ENCODE measurements around the gene RHBDD1.
A peak's percentile ranks its signal among the peaks of the same experiment; 100 is the strongest.
"Not testable (repeated sequence)": the region's sequence is repeated elsewhere in the genome, so short reads cannot be mapped to it uniquely, and the experiment has no call there.

RHBDD1 gene

DNA sequence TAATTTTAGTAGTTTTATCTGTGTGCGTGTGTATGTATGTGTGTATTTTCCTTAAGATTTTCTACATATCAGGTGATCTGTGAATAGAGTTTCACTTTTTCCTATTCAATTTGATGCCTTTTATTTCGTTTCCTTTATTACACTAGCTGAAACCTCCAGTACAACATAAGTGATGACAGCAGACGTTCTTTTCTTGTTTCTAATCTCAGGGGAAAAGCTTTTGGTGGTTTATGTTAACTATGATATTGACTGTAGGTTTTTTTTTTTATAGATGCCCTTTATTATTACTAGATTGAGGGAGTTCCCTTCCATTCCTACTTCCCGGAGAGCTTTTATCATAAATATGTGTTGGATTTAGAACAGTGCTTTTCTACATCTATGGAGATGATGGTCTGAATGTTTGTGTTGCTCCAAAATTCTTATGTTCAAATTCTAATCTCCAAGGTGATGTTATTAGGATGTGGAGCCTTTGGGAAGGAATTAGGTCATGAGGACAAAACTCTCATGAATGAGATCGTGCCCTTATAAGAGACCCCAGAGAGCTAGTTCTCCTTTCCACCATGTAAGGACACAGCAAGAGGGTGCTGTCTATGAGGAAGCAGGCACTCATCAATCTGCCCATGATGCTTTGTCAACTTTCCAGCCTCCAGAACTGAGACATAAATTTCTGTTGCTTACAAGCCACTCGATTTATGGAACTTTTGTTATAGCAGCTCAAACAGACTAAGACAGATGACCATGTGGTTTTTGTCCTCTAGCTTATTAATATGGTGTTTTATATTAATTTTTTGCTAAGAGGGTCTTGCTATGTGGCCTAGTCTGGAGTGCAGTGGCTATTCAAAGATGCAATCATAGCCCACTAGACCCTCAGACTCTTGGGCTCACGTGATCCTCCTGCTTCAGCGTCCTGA lies 5.9 kb upstream of the RHBDD1 start:
- H3K36me3 Mint-ChIP-seq (ENCODE audit: low read depth): peaks cover 33% of the 10 kb centered on the region
- H3K27ac Mint-ChIP-seq: no peak overlapping the region
- H3K4me3 Mint-ChIP-seq: no peak overlapping the region
- H3K27me3 Mint-ChIP-seq: no peaks in the 10 kb centered on the region
- H3K4me1 Mint-ChIP-seq (ENCODE audit: low read depth): peaks cover 32% of the 10 kb centered on the region
- no peaks in the 10 kb centered on the region for H3K9me3 Mint-ChIP-seq

DNA sequence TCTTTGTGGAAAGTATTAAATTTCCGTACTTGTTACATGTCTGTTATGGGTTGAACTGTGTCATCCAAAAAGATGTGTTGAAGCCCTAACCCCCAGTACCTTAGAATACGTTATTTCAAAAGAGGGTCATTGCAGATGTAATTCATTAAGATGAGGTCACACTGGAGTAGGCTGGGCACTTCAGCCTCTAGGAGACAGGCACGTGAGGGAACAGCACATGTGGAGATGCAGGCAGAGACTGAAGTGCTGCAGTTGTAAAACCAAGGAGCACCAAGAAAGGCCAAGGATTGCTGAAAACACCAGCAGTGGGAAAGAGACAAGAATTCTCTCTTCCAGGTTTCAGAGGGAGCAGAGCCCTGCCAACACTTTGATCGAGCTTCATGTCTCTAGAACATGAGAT lies 4.6 kb upstream of the RHBDD1 start:
- Mint-ChIP-seq H3K4me1 (ENCODE audit: low read depth) (peaks cover 35% of the 10 kb centered on the region), H3K9me3 (no peaks in the 10 kb centered on the region), H3K27me3 (no peaks in the 10 kb centered on the region), H3K27ac (no peak overlapping the region), H3K4me3 (no peak overlapping the region), H3K36me3 (ENCODE audit: low read depth) (peaks cover 33% of the 10 kb centered on the region)

DNA sequence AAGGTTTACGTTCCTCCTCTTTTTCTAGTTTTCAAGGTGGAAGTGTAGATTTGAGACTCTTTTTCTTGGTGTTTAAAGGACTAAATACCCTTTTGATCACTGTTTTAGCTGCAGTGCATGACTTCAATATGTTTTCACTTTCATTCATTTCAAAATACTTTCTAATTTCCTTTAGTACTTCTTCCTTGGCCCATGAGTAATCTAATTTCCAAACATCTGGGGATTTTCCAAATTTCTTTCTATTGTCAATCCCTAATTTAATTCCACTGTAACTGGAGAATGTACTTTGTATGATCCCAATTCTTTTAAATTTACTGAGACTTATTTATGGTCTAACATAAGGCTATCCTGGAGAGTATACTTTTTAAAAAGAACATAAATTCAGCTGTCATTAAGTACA lies 3.8 kb upstream of the RHBDD1 start:
- Mint-ChIP-seq H3K36me3 (ENCODE audit: low read depth) (peaks cover 33% of the 10 kb centered on the region), H3K27ac (no peak overlapping the region), H3K27me3 (no peaks in the 10 kb centered on the region), H3K9me3 (no peaks in the 10 kb centered on the region), H3K4me1 (ENCODE audit: low read depth) (peaks cover 38% of the 10 kb centered on the region), H3K4me3 (no peak overlapping the region)

DNA sequence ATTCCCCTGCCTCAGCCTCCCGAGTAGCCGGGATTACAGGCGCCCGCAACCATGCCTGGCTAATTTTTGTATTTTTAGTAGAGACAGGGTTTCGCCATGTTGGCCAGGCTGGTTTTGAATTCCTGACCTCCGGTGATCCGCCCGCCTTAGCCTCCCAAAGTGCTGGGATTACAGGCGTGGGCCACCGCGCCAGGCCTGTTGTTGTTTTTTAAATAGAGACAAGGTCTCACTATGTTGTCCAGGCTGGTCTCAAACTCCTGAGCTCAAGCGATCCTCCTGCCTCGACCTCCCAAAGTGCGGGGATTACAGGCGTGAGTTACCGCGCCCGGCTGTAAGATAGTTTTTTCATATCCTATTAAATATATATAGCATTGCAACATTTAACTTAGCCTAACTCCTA lies 974 bp upstream of the RHBDD1 start:
- Mint-ChIP-seq H3K27ac (peak overlapping the region; percentile 97), H3K36me3 (ENCODE audit: low read depth) (peaks cover 50% of the 10 kb centered on the region), H3K4me1 (ENCODE audit: low read depth) (peaks cover 57% of the 10 kb centered on the region), H3K4me3 (peak overlapping the region; percentile 91)
- not testable (repeated sequence) for H3K27me3 Mint-ChIP-seq, H3K9me3 Mint-ChIP-seq

DNA sequence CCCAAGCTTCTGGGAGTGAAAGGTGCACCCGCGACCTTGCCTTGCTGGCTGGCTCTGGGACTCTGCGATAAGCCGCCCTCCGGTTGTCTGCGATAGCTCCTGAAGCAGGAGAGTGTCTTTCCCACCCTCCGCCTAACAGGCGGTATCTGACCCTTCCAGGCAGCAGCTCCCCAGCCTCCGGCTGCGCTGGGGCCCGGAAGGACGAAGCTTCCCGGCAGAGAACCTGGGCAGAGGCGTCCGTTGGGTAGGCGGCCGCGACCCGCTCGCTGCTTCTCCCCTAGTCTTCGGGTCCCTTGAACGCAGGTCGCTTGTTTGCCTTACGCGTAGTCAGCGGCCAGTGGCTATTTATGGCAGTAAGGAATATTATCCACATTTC lies 446 bp upstream of the RHBDD1 start:
- Mint-ChIP-seq H3K36me3 (ENCODE audit: low read depth) (peaks cover 54% of the 10 kb centered on the region), H3K27me3 (no peaks in the 10 kb centered on the region), H3K9me3 (no peaks in the 10 kb centered on the region), H3K4me3 (peak overlapping the region; percentile 91), H3K4me1 (ENCODE audit: low read depth) (peaks cover 63% of the 10 kb centered on the region), H3K27ac (peak overlapping the region; percentile 97)

DNA sequence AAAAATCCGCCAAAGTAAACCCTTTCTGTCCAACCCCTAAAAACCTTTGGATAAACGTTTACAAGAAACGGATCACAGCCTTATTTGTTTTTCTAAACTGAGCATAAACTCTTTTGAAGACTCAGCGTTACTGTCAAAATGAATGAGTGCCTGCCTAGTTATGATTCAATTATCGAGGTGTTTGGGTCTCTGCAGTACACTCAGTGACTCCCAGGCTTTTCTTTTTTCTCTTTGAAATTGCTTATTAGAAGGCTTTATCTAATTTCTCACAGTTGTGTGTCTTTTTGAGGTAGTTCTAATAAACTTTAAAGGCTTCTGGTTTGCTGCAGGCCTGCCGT lies 663 bp downstream of the RHBDD1 start:
- Mint-ChIP-seq H3K9me3 (no peaks in the 10 kb centered on the region), H3K4me3 (peak overlapping the region; percentile 91), H3K27ac (peak overlapping the region; percentile 97), H3K36me3 (ENCODE audit: low read depth) (peaks cover 50% of the 10 kb centered on the region), H3K27me3 (no peaks in the 10 kb centered on the region), H3K4me1 (ENCODE audit: low read depth) (peaks cover 72% of the 10 kb centered on the region)

DNA sequence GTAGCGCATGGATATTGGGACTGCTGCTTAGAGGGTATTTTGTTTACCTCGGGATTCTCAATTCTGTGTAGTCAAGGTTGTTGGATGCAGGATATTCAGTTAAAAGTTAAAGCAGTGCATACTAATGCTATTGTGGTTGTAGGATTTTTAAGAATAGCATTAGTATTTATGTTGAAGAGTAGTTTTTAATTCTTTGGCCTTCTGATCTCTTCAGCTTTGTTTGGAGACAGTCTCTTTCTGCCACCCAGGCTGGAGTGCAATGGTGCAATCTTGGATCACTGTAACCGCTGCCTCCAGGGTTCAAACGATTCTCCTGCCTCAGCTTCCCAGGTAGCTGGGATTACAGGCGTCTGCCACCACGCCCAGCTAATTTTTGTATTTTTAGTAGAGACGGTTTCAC lies 1.5 kb downstream of the RHBDD1 start:
- no peaks in the 10 kb centered on the region for H3K27me3 Mint-ChIP-seq

DNA sequence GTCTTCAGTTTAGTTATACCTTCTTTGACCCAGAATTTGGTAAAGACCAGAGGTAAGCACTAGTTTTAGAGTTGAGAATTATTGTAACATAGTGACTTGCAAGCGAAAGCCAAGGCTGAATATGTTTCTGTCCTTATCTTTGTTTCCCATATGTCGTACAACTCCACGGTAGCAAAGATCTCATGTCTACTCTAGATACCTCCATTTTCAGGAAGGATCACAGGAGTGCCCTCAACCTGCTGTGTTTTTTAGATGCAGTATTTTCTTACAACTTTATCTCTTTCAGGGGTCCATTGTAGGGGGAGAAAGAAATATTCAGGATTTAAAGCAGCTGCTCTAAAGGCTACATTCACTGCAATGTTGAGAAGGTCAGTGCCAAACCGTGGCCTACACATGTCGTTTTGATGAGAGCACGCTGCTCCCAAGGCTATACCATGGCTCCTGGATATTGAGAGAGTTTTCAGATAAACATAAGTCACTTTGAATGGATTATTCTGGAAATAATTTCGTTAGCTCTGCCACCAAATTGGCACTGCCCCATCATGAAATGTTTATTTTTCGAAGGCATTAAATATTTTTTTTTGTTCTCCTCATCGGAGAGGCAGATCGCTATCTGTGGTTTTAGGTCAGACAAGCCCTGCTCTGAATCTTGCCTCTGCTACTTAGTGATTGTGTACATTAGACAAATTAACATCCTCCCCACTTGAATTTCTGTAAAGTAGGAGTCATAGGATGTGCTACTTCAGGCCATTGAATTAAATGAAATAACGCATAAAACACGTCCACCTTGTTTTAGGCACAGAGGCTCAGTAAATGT lies 2.1 kb downstream of the RHBDD1 start:
- peaks cover 76% of the 10 kb centered on the region for H3K4me1 Mint-ChIP-seq (ENCODE audit: low read depth)
- H3K36me3 Mint-ChIP-seq (ENCODE audit: low read depth): peaks cover 54% of the 10 kb centered on the region
- H3K4me3 Mint-ChIP-seq: peak overlapping the region; percentile 91
- no peaks in the 10 kb centered on the region for H3K27me3 Mint-ChIP-seq
- H3K27ac Mint-ChIP-seq: peak overlapping the region; percentile 97
- H3K9me3 Mint-ChIP-seq: peaks cover 3% of the 10 kb centered on the region

More for the DNA sequence above, 1.5 kb downstream of the RHBDD1 start:
- peaks cover 73% of the 10 kb centered on the region for H3K4me1 Mint-ChIP-seq (ENCODE audit: low read depth)
- peak overlapping the region; percentile 91 for H3K4me3 Mint-ChIP-seq
- peak overlapping the region; percentile 97 for H3K27ac Mint-ChIP-seq
- H3K36me3 Mint-ChIP-seq (ENCODE audit: low read depth): peaks cover 50% of the 10 kb centered on the region
- H3K9me3 Mint-ChIP-seq: peaks cover 3% of the 10 kb centered on the region

DNA sequence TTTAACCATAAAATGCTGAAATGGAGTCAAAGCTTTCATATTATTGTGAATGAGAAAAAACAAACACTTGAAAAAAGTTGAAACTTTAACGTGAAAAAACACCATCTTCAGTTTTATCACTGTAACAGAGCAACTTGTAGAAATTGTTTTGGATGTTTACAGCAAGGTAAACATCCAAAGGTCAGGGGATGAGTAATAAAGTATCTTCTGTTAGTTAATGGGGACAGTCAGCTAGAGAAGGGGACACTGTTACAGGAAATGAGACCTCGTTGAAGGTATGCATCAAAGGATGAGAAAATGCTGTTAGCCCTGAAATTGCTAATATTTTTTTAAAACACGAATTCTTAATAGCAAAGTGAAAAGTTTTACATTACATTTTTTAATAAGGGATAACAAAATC lies 2.9 kb downstream of the RHBDD1 start:
- peak overlapping the region; percentile 88 for H3K27ac Mint-ChIP-seq
- peak overlapping the region; percentile 91 for H3K4me3 Mint-ChIP-seq
- no peaks in the 10 kb centered on the region for H3K27me3 Mint-ChIP-seq
- peaks cover 77% of the 10 kb centered on the region for H3K4me1 Mint-ChIP-seq (ENCODE audit: low read depth)
- peaks cover 3% of the 10 kb centered on the region for H3K9me3 Mint-ChIP-seq
- peaks cover 53% of the 10 kb centered on the region for H3K36me3 Mint-ChIP-seq (ENCODE audit: low read depth)

DNA sequence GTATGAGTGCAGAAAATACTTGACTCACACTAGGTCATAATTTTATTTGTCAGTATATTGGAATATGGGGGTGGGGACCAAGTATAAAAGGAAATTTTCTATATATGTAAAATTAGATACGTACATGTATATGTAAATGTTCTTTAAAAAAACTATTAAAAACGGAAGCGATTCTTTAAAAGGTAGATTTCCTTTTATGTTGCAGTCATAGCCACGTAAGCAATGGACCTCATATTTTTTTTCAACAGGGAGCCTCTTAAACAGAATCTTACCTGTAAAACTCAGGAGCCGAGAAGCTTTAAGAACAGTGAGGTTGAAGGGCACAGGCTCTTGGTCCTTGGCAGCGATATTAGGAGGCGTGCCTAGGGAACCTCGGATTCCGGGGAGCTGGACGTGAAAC lies 3.3 kb downstream of the RHBDD1 start:
- H3K4me3 Mint-ChIP-seq: peak overlapping the region; percentile 91
- H3K9me3 Mint-ChIP-seq: peaks cover 3% of the 10 kb centered on the region
- peaks cover 53% of the 10 kb centered on the region for H3K36me3 Mint-ChIP-seq (ENCODE audit: low read depth)

DNA sequence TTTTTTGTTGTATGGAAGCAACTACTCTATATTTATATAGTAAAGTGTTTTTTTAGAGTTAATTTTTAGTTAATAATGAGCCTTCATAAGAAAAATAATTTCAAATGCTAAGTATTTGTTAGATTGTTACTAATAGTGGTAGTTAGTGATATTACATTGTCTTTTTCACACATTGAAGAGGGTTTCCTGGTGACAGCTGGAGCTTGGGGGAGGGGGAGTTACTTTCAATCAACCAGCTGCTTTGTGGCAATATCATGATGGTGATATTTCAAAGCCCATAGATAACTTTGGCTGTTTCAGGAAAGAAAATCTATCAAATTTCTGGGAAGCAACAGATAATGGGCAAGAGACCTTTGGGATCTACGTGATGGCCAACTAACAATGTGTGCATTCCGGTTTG lies 4.1 kb downstream of the RHBDD1 start:
- Mint-ChIP-seq H3K36me3 (ENCODE audit: low read depth) (peaks cover 53% of the 10 kb centered on the region), H3K9me3 (peaks cover 3% of the 10 kb centered on the region), H3K27me3 (no peaks in the 10 kb centered on the region), H3K4me3 (no peak overlapping the region), H3K27ac (no peak overlapping the region), H3K4me1 (ENCODE audit: low read depth) (peaks cover 78% of the 10 kb centered on the region)

More for the DNA sequence above, 3.3 kb downstream of the RHBDD1 start:
- Mint-ChIP-seq H3K27me3 (no peaks in the 10 kb centered on the region), H3K4me1 (ENCODE audit: low read depth) (peaks cover 77% of the 10 kb centered on the region), H3K27ac (peak overlapping the region; percentile 88)

DNA sequence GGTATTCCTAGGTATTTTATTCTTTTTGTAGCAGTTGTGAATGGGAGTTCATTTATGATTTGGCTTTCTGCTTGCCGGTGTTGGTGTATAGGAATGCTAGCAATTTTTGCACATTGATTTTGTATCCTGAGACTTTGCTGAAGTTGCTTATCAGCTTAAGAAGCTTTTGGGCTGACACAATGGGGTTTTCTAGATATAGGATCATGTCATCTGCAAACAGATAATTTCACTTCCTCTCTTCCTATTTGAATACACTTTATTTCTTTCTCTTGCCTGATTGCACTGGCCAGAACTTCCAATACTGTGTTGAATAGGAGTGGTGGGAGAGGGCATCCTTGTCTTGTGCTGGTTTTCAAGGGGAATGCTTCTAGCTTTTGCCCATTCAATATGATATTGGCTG lies 7.1 kb downstream of the RHBDD1 start:
- not testable (repeated sequence) for H3K27me3 Mint-ChIP-seq, H3K4me3 Mint-ChIP-seq, H3K9me3 Mint-ChIP-seq, H3K27ac Mint-ChIP-seq
- H3K36me3 Mint-ChIP-seq (ENCODE audit: low read depth): peaks cover 57% of the 10 kb centered on the region
- H3K4me1 Mint-ChIP-seq (ENCODE audit: low read depth): peaks cover 86% of the 10 kb centered on the region

DNA sequence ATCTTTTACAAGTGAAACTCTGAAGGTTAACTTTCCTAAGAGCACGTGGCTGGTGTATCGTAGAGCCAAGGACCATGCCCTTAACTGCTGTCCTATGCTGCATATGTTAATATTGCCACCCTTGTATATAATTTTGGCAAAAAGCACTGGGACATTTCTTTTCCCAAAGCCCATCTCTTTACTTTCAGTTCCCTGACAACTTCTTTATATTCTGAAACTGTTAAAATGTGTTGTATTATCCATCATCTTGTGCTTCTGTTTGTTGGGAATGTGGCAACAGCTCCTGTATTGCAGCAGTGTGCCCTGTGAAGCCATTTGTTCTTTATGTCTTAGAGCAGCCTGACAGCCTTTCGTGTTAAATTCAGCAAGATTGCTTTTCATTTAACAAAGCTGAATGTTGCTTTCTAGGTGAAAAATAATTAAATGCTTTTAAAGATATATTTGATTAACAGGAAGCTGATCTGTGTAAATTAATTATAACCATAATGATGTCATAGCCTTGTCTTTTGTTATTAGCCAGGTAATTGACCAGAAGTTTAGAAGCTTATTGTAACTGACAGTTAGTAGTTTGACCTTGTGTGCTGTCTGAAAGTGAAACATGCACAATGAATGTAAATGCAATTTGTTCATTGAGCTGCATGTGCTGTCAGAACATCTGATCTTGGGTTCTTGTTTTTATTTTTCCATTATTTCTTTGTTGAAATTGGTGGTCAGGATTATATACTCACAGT lies 9.7 kb downstream of the RHBDD1 start:
- no peak overlapping the region for H3K27ac Mint-ChIP-seq
- no peak overlapping the region for H3K4me3 Mint-ChIP-seq
- peaks cover 41% of the 10 kb centered on the region for H3K36me3 Mint-ChIP-seq (ENCODE audit: low read depth)
- peaks cover 3% of the 10 kb centered on the region for H3K9me3 Mint-ChIP-seq
- H3K27me3 Mint-ChIP-seq: no peaks in the 10 kb centered on the region
- H3K4me1 Mint-ChIP-seq (ENCODE audit: low read depth): peaks cover 62% of the 10 kb centered on the region

DNA sequence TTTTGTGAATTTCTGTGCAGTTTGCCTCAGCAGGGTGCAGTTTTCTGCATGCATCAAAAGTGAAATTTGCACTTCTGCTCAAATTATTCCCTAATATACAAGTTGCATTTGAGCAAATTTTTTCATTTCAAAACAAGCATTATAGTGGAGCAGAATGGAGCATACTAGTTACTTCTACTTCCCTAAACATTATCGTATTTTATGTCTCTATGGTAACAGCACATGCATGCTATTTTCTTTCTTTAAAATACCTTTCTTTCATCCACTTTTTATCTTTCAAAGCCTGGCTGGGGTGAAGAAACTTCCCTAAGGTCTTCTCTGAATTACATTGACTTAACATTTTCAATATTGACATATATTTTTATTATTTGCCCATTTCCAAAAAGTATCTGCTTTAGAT lies 11.2 kb downstream of the RHBDD1 start:
- Mint-ChIP-seq H3K9me3 (peaks cover 1% of the 10 kb centered on the region), H3K4me3 (no peak overlapping the region), H3K27me3 (no peaks in the 10 kb centered on the region), H3K36me3 (ENCODE audit: low read depth) (peaks cover 33% of the 10 kb centered on the region), H3K27ac (no peak overlapping the region), H3K4me1 (ENCODE audit: low read depth) (peaks cover 61% of the 10 kb centered on the region)

DNA sequence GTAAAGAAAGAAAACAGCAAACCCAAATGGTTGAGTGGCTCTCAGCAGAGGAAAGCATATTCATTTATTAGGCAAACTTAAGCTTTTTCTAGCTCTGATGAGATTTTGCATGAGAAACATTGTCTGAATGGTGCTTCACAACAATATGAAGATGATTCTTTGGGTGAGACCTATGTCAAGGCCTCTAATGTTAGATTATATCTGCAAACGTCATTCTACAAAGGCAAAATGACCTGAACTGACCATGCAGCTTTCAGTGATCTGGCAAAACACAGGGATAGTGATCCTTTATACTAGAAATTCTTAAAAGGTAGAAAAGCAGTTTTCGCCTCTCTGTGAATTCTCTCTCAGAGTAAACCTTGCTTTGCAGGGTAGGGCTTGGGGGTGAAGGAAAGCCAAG lies 11.7 kb downstream of the RHBDD1 start:
- no peaks in the 10 kb centered on the region for H3K27me3 Mint-ChIP-seq
- H3K4me1 Mint-ChIP-seq (ENCODE audit: low read depth): peaks cover 57% of the 10 kb centered on the region
- H3K27ac Mint-ChIP-seq: no peak overlapping the region
- no peak overlapping the region for H3K4me3 Mint-ChIP-seq
- H3K9me3 Mint-ChIP-seq: no peaks in the 10 kb centered on the region
- peaks cover 29% of the 10 kb centered on the region for H3K36me3 Mint-ChIP-seq (ENCODE audit: low read depth)
